ENCODE data around the gene METTL2A. TPM values are rescaled to one million over a fixed set of nuclear protein-coding genes. Genes with fewer than 3 reads are reported as not detected.
"Not testable (repeated sequence)": the region's sequence is repeated elsewhere in the genome, so short reads cannot be mapped to it uniquely, and the experiment has no call there.

The METTL2A gene
- total and polyA plus RNA-seq, 7 experiments from 2014 or later: 8.8 to 20.9 (median 15.2) TPM

DNA sequence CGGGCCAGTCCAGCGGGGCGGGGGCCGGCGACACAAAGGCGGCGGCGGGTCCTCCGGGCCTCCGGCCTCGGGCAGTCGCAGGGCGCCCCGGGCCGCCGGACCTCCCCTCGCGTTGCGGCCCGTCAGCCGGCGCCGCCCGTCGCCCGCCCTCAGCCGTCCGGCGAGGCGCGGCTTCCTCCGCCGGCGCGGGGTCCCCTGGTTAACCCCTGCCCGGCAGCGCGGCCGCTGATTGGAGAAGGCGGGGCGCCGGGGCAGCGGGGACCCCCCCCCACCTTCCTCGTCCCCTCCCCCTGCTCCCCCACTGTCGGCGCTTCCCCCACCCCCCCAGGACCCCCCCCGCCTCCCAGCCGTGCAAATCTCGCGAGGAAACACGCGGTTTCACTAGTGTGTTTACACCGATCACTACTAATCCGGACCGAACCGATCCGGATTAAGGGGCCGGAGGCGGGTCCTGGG, 54.8 kb downstream of the METTL2A start, which contains the start of gene TLK2:
Gene TLK2, plus strand, starts transcription at position 402 of the 456 bp plus-strand sequence. CDS start 2,301 bp downstream, outside the sequence.
- ChIA-PET POLR2A (no interaction called here), CTCF (no interaction called here)
- H3K4me3 Mint-ChIP-seq: peak within 1 kb of the TSS; percentile 87 to 95 (median 92)
- Histone ChIP-seq H3K4me1 (ENCODE audit: control insufficient read depth in 2 of 2, insufficient read depth in 2 of 2, low read length in 2 of 2) (peaks cover 5 to 8% of the 10 kb centered on the region in 2 donors), H3K27ac (ENCODE audit: low read depth, low read length) (peak within 1 kb of the TSS; percentile 90), H3K36me3 (ENCODE audit: control insufficient read depth in 2 of 3, insufficient read depth in 3 of 3, low read length in 3 of 3) (no peaks in the 10 kb centered on the region), H3K27me3 (ENCODE audit: control insufficient read depth in 2 of 2, insufficient read depth in 2 of 2, low read length in 2 of 2) (no peaks in the 10 kb centered on the region), H3K4me3 (ENCODE audit: low read length) (peak within 1 kb of the TSS; percentile 53), H3K9me3 (ENCODE audit: control insufficient read depth in 2 of 3, low read length in 3 of 3) (no peaks in the 10 kb centered on the region)
- H3K9me3 Mint-ChIP-seq: no peaks in the 10 kb centered on the region
- H3K27ac Mint-ChIP-seq: peak within 1 kb of the TSS; percentile 90 to 98 (median 94)
- ATAC-seq (peak; percentile 88), DNase-seq (peak in 7 of 9 donors; percentile 61 to 84 (median 74))
- H3K36me3 Mint-ChIP-seq: peaks cover 0 to 11% (median 0%) of the 10 kb centered on the region in 5 donors
- peaks cover 22 to 48% (median 40%) of the 10 kb centered on the region in 7 donors for H3K4me1 Mint-ChIP-seq
- intact Hi-C loops (cut with micrococcal nuclease): loop anchor here (1.0 to 5.0 kb wide), 5 partner anchors 55 to 1801 kb away; partner anchors contain the start of genes METTL2A (in 2 of the 2), BCAS3 (in 1 of the 2) and MED13 (in 1 of the 2)
- no peaks in the 10 kb centered on the region for H3K27me3 Mint-ChIP-seq

DNA sequence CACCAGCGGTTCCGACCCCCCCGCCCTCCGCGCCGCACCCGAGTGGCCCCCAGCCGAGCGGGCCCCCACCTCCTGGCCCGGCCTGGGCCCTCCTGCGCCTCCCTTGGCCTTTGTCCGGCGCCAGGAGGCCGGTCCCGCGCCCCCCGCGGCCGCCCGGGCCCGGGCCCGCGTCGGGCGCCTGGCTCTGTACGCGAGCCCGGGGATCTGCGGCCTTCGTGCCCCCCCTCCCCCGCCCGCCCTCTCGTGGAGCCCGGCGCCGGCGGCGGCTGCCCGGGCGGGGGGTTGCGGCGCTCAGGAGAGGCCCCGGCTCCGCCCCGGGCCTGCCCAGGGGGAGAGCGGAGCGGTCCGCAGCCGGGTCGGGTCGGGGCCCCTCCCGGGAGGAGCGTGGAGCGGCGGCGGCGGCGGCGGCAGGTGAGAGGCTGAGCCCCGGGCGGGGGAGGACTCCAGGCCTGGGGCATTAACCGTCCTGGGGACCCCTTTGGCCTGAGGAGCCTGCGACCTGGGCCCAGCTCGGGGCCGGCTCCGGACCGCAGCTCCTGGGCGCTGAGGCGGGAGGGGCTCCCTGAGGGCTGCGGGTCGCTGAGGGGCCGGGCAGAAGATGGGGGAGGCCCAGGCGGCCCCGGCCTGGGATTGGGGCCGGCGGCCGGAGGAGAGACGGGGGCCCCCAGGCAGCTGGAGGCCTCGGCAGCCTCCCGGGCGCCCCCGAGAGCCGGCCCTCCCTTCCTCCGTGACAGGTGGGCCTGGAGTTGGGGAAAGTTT, 55.4 kb downstream of the METTL2A start:
- peak overlapping the region in 7 of 9 donors; percentile 90 to 96 (median 94) for H3K27ac Mint-ChIP-seq
- peak in 6 of 9 donors; percentile 47 to 66 (median 58) for DNase-seq
- peak; percentile 60 for ATAC-seq
- intact Hi-C loops (cut with micrococcal nuclease): loop anchor here (1.0 to 5.0 kb wide), 5 partner anchors 56 to 1802 kb away; partner anchors contain the start of genes METTL2A (in 2 of the 2), BCAS3 (in 1 of the 2) and MED13 (in 1 of the 2)
- POLR2A ChIA-PET; H3K9me3 Mint-ChIP-seq; H3K27me3 Mint-ChIP-seq; H3K4me1 ChIP-seq (ENCODE audit: control insufficient read depth in 2 of 2, insufficient read depth in 2 of 2, low read length in 2 of 2); H3K27me3 ChIP-seq (ENCODE audit: control insufficient read depth in 2 of 2, insufficient read depth in 2 of 2, low read length in 2 of 2); H3K9me3 ChIP-seq (ENCODE audit: control insufficient read depth in 2 of 3, low read length in 3 of 3); CTCF ChIA-PET; H3K36me3 ChIP-seq (ENCODE audit: control insufficient read depth in 2 of 3, insufficient read depth in 3 of 3, low read length in 3 of 3): not testable (repeated sequence)
- peaks cover 0 to 11% (median 0%) of the 10 kb centered on the region in 5 donors for H3K36me3 Mint-ChIP-seq
- peak overlapping the region; percentile 90 for H3K27ac ChIP-seq (ENCODE audit: low read depth, low read length)
- peak overlapping the region; percentile 42 to 95 (median 91) for H3K4me3 Mint-ChIP-seq
- peaks cover 23 to 53% (median 43%) of the 10 kb centered on the region in 7 donors for H3K4me1 Mint-ChIP-seq
- peak overlapping the region; percentile 20 for H3K4me3 ChIP-seq (ENCODE audit: low read length)

DNA sequence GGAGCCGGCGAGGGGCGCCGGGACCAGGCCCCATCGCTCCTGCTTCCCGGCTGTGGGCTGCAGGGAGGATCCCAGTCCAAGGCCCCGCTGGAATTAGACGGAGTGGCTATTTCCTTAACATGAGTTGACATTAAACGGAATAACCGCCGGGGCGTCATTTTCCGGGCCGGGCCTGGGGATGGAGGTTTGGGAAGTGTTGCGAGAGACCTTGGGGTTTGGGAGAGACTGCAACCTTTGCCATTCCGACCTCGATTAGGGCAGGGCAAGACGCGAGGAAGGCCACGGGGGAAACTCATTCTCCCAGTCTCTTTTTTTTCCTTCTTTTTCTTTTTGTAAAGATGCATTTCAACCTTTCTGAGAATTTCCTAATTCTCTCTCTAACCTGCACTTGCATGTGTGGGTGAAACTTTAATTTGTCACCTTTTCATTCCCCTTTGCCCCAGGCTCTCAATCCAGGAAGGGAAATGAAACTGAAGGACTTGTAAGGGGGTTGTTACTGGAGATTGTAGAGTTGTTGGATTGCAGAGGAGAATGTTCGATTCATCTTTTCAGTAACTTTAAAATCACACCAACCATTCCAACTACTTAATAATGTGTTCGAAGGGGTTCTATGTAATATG, 56.1 kb downstream of the METTL2A start:
- H3K9me3 Mint-ChIP-seq; H3K9me3 ChIP-seq (ENCODE audit: control insufficient read depth in 2 of 3, low read length in 3 of 3); POLR2A ChIA-PET; H3K4me1 ChIP-seq (ENCODE audit: control insufficient read depth in 2 of 2, insufficient read depth in 2 of 2, low read length in 2 of 2); H3K27me3 Mint-ChIP-seq; H3K36me3 ChIP-seq (ENCODE audit: control insufficient read depth in 2 of 3, insufficient read depth in 3 of 3, low read length in 3 of 3); H3K27me3 ChIP-seq (ENCODE audit: control insufficient read depth in 2 of 2, insufficient read depth in 2 of 2, low read length in 2 of 2); CTCF ChIA-PET; ATAC-seq: not testable (repeated sequence)
- intact Hi-C loops (cut with micrococcal nuclease): loop anchor here (2.0 to 5.0 kb wide), 4 partner anchors 57 to 1802 kb away; partner anchors contain the start of genes BCAS3 (in 1 of the 2), MED13 (in 1 of the 2) and METTL2A (in 1 of the 2)
- H3K4me1 Mint-ChIP-seq: peaks cover 23 to 58% (median 44%) of the 10 kb centered on the region in 7 donors
- H3K36me3 Mint-ChIP-seq: peaks cover 0 to 11% (median 0%) of the 10 kb centered on the region in 5 donors
- peak overlapping the region; percentile 53 for H3K4me3 ChIP-seq (ENCODE audit: low read length)
- peak overlapping the region; percentile 87 to 95 (median 92) for H3K4me3 Mint-ChIP-seq
- peak in 4 of 9 donors; percentile 7 to 37 (median 14) for DNase-seq
- peak overlapping the region; percentile 90 for H3K27ac ChIP-seq (ENCODE audit: low read depth, low read length)
- peak overlapping the region; percentile 90 to 98 (median 94) for H3K27ac Mint-ChIP-seq

DNA sequence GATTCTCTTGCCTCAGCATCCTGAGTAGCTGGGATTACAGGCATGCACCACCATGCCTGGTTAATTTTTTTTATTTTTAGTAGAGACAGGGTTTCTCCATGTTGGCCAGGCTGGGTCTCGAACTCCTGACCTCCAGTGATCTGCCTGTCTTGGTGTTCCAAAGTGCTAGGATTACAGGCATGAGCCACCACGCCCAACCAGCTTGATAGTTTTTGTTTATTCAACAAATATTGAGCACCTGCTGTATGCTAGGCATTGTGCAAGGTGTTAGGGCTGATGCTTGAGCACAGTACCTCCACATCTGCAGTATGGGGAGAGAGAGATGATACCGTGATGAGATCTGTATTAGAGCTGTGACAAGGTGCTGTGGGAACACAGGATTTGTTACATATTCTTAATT, 58.9 kb downstream of the METTL2A start:
- POLR2A ChIA-PET: interaction anchor here (0.8 kb wide), 1 partner anchor 105 kb away, joined by 3 read pairs; no protein-coding TSS in a partner anchor
- H3K27me3 ChIP-seq (ENCODE audit: control insufficient read depth in 2 of 2, insufficient read depth in 2 of 2, low read length in 2 of 2); H3K9me3 ChIP-seq (ENCODE audit: control insufficient read depth in 2 of 3, low read length in 3 of 3); ATAC-seq; H3K4me1 ChIP-seq (ENCODE audit: control insufficient read depth in 2 of 2, insufficient read depth in 2 of 2, low read length in 2 of 2); H3K36me3 ChIP-seq (ENCODE audit: control insufficient read depth in 2 of 3, insufficient read depth in 3 of 3, low read length in 3 of 3); DNase-seq; intact Hi-C loops (cut with micrococcal nuclease); H3K27ac ChIP-seq (ENCODE audit: low read depth, low read length); H3K27me3 Mint-ChIP-seq; H3K4me3 ChIP-seq (ENCODE audit: low read length); CTCF ChIA-PET; H3K9me3 Mint-ChIP-seq: not testable (repeated sequence)
- H3K4me1 Mint-ChIP-seq: peaks cover 24 to 68% (median 54%) of the 10 kb centered on the region in 7 donors
- H3K36me3 Mint-ChIP-seq: peaks cover 0 to 14% (median 0%) of the 10 kb centered on the region in 5 donors
- H3K4me3 Mint-ChIP-seq: peak overlapping the region in 1 of 10 donors; percentile 23
- peak overlapping the region in 5 of 9 donors; percentile 28 to 94 (median 69) for H3K27ac Mint-ChIP-seq

DNA sequence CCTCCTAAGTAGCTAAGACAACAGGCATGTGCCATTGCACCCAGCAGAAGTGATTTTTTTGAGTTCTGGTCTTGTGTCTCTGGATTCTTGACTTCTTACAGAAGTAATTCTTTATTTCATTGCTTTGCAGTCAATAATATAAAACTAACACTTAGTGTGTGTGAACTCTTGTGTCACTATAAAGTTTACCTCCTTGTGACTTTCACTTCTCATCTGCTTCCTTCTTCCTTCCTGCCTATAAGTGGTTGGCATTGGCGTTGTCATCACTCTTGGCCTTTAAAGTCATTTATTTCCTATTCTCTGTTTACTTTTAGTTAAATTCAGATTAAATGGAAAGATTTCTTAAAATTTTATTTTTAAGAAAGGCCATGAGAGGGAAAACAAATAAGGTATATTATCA, 67.3 kb downstream of the METTL2A start:
- H3K27ac ChIP-seq (ENCODE audit: low read depth, low read length); H3K27me3 Mint-ChIP-seq; H3K27me3 ChIP-seq (ENCODE audit: control insufficient read depth in 2 of 2, insufficient read depth in 2 of 2, low read length in 2 of 2); H3K27ac Mint-ChIP-seq; ATAC-seq; H3K4me1 ChIP-seq (ENCODE audit: control insufficient read depth in 2 of 2, insufficient read depth in 2 of 2, low read length in 2 of 2); H3K36me3 ChIP-seq (ENCODE audit: control insufficient read depth in 2 of 3, insufficient read depth in 3 of 3, low read length in 3 of 3); H3K9me3 Mint-ChIP-seq; DNase-seq; POLR2A ChIA-PET; intact Hi-C loops (cut with micrococcal nuclease); H3K9me3 ChIP-seq (ENCODE audit: control insufficient read depth in 2 of 3, low read length in 3 of 3); H3K4me3 ChIP-seq (ENCODE audit: low read length): not testable (repeated sequence)
- H3K4me3 Mint-ChIP-seq: peak overlapping the region in 2 of 10 donors; percentile 12 to 21
- peaks cover 0 to 15% (median 4%) of the 10 kb centered on the region in 5 donors for H3K36me3 Mint-ChIP-seq
- CTCF ChIA-PET: interaction anchor here (0.6 kb wide), 1 partner anchor 75 kb away, joined by 3 read pairs; no protein-coding TSS in a partner anchor
- peaks cover 16 to 67% (median 43%) of the 10 kb centered on the region in 7 donors for H3K4me1 Mint-ChIP-seq

DNA sequence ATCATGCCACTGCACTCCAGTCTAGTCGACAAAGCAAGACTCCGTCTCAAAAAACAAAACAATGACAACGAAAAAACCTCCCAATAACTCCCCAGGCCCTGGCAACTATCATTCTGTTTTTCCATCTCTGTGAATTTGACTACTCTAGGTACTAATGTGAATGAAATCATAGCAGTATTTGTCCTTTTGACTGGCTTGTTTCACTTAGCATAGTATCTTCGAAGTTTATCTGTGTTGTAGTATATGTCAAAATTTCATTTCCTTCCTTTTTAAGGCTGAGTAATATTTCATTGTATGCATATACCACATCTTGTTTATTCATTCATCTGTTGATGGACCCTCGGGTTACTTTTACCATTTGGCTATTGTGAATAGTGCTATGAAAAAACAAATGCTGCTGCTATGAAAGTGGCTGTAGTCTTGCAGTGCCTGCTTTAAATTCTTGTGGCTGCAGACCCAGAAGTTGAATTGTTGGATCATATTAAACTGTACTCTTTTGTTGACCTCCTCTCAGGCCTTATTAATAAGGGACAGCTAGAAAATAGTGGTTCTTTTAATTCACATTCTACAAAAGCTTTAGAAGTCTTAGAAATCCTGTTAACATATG, 69.5 kb downstream of the METTL2A start:
- Mint-ChIP-seq H3K4me1 (peaks cover 11 to 72% (median 46%) of the 10 kb centered on the region in 7 donors), H3K4me3 (peak overlapping the region in 3 of 10 donors; percentile 22 to 42 (median 34)), H3K36me3 (peaks cover 0 to 12% (median 4%) of the 10 kb centered on the region in 5 donors)
- H3K27me3 ChIP-seq (ENCODE audit: control insufficient read depth in 2 of 2, insufficient read depth in 2 of 2, low read length in 2 of 2); H3K9me3 ChIP-seq (ENCODE audit: control insufficient read depth in 2 of 3, low read length in 3 of 3); DNase-seq; H3K27me3 Mint-ChIP-seq; H3K9me3 Mint-ChIP-seq; H3K4me3 ChIP-seq (ENCODE audit: low read length); H3K27ac ChIP-seq (ENCODE audit: low read depth, low read length); H3K36me3 ChIP-seq (ENCODE audit: control insufficient read depth in 2 of 3, insufficient read depth in 3 of 3, low read length in 3 of 3); H3K4me1 ChIP-seq (ENCODE audit: control insufficient read depth in 2 of 2, insufficient read depth in 2 of 2, low read length in 2 of 2); POLR2A ChIA-PET; H3K27ac Mint-ChIP-seq; ATAC-seq; intact Hi-C loops (cut with micrococcal nuclease); CTCF ChIA-PET: not testable (repeated sequence)

Measured in naive thymus-derived CD4-positive, alpha-beta T cell (primary cell).